CD4-positive, alpha-beta T cell treated with Interleukin-4 for 4 hours (primary cell): ENCODE measurements around the gene NSD1.
"Not testable (repeated sequence)": the region's sequence is repeated elsewhere in the genome, so short reads cannot be mapped to it uniquely, and the experiment has no call there.

Experiments used
- DNase-seq: peaks from one replicate; pipeline ENCODE4 v3.0.0-alpha.2; 2020

The NSD1 gene

GRCh38 chr5:177241768-177242167, 108.2 kb downstream of the NSD1 start:
- DNase-seq: no peak

GRCh38 chr5:177242304-177242703, 108.7 kb downstream of the NSD1 start:
- no peak for DNase-seq

- no peak for DNase-seq
Observed at GRCh38 chr5:177249761-177250537, 116.4 kb downstream of the NSD1 start.

- no peak for DNase-seq
Observed at GRCh38 chr5:177253252-177253651, 119.7 kb downstream of the NSD1 start.

- DNase-seq: no peak
Observed at GRCh38 chr5:177256296-177256695, 122.7 kb downstream of the NSD1 start.

GRCh38 chr5:177258711-177259110, 125.1 kb downstream of the NSD1 start:
- DNase-seq: not testable (repeated sequence)

- DNase-seq: no peak
Observed at GRCh38 chr5:177260961-177261360, 127.4 kb downstream of the NSD1 start.

GRCh38 chr5:177261510-177261909, 127.9 kb downstream of the NSD1 start:
- no peak for DNase-seq

GRCh38 chr5:177264178-177264577, 130.6 kb downstream of the NSD1 start:
- no peak for DNase-seq

- DNase-seq: no peak
Observed at GRCh38 chr5:177265395-177265794, 131.8 kb downstream of the NSD1 start.

GRCh38 chr5:177269232-177269895, 135.8 kb downstream of the NSD1 start:
- no peak for DNase-seq

- no peak for DNase-seq
Observed at GRCh38 chr5:177269976-177270375, 136.4 kb downstream of the NSD1 start.

GRCh38 chr5:177270653-177271052, 137.1 kb downstream of the NSD1 start:
- no peak for DNase-seq

- DNase-seq: no peak
Observed at GRCh38 chr5:177271113-177271512, 137.5 kb downstream of the NSD1 start.

- no peak for DNase-seq
Observed at GRCh38 chr5:177275883-177276282, 142.3 kb downstream of the NSD1 start.

GRCh38 chr5:177276886-177277285, 143.3 kb downstream of the NSD1 start:
- DNase-seq: no peak

- no peak for DNase-seq
Observed at GRCh38 chr5:177288191-177288590, 154.6 kb downstream of the NSD1 start.

- DNase-seq: no peak
Observed at GRCh38 chr5:177290816-177291596, 157.4 kb downstream of the NSD1 start.

- DNase-seq: no peak
Observed at GRCh38 chr5:177291735-177292134, 158.2 kb downstream of the NSD1 start.

- no peak for DNase-seq
Observed at GRCh38 chr5:177293819-177294581, 160.4 kb downstream of the NSD1 start.

- no peak for DNase-seq
Observed at GRCh38 chr5:177294632-177295031, 161.1 kb downstream of the NSD1 start.

GRCh38 chr5:177295924-177296323, 162.4 kb downstream of the NSD1 start:
- DNase-seq: no peak

- no peak for DNase-seq
Observed at GRCh38 chr5:177296581-177296980, 163.0 kb downstream of the NSD1 start.
